CD14-positive monocyte (primary cell): Measurements from ENCODE around the gene SH2B2. TPM values are rescaled to one million over a fixed set of nuclear protein-coding genes. Genes with fewer than 3 reads are reported as not detected.

Source experiments
- DNase-seq, 3 donors: peaks; one replicate each; pipeline ENCODE4 v3.0.0-alpha.2; 2011 to 2022
- H2AFZ ChIP-seq: 2 replicates; pipeline ENCODE4 v1.6.0; 2012; ENCODE audit warnings: mild to moderate bottlenecking, low read depth, low read length, inconsistent platforms; ENCODE audit not compliant: insufficient read depth, poor library complexity, severe bottlenecking
- H3K27ac ChIP-seq, 2 donors: 1 replicate in 1 of 2; 2 replicates in 1 of 2; pipeline ENCODE4 v1.5.1; 2012 to 2013; ENCODE audit warnings: low read length in 2 of 2, control low read depth in 1 of 2, inconsistent platforms in 1 of 2, low read depth in 1 of 2, mild to moderate bottlenecking in 1 of 2
- H3K27me3 ChIP-seq, 2 donors: one replicate each; pipeline versions ENCODE4 v1.6.0 to v1.6.1; 2011 to 2013; ENCODE audit warnings: low read length in 2 of 2; ENCODE audit not compliant: control insufficient read depth in 2 of 2, insufficient read depth in 2 of 2
- H3K36me3 ChIP-seq, 2 donors: replicated peaks in 1 of 2; 1 replicate in 1 of 2; 2 replicates in 1 of 2; pipeline versions ENCODE4 v1.5.1 to v1.6.1; 2012 to 2013; ENCODE audit warnings: low read length in 2 of 2, control low read depth in 1 of 2, inconsistent platforms in 1 of 2, mild to moderate bottlenecking in 1 of 2; ENCODE audit not compliant: insufficient read depth in 2 of 2, control insufficient read depth in 1 of 2
- H3K4me1 ChIP-seq, 2 donors: 1 replicate in 1 of 2; 2 replicates in 1 of 2; pipeline versions ENCODE4 v1.5.1 to v1.6.1; 2012 to 2013; ENCODE audit warnings: low read length in 2 of 2, control low read depth in 1 of 2, inconsistent platforms in 1 of 2, mild to moderate bottlenecking in 1 of 2, moderate library complexity in 1 of 2; ENCODE audit not compliant: insufficient read depth in 2 of 2, control insufficient read depth in 1 of 2
- H3K4me2 ChIP-seq: replicated peaks from 2 replicates; pipeline ENCODE3; 2012; ENCODE audit warnings: low read length, moderate library complexity, mild to moderate bottlenecking; ENCODE audit not compliant: poor library complexity, severe bottlenecking; ENCODE audit errors: extremely low read depth
- H3K4me3 ChIP-seq, 3 experiments: fragments of 200-600 bp in 1 of 3; sonication (generic) in 1 of 3; replicated peaks in 1 of 3; 1 replicate in 2 of 3; 2 replicates in 1 of 3; pipeline ENCODE4 v1.5.1; 2011 to 2013; ENCODE audit warnings: low read length in 3 of 3, mild to moderate bottlenecking in 3 of 3, control low read depth in 2 of 3, low read depth in 2 of 3, inconsistent platforms in 1 of 3, moderate library complexity in 1 of 3
- H3K79me2 ChIP-seq: 2 replicates; pipeline ENCODE4 v1.6.0; 2012; ENCODE audit warnings: mild to moderate bottlenecking, control low read depth, inconsistent platforms, low read length, moderate library complexity; ENCODE audit not compliant: insufficient read depth
- H3K9ac ChIP-seq: 2 replicates; pipeline ENCODE4 v1.6.0; 2017; ENCODE audit warnings: low read length, mild to moderate bottlenecking; ENCODE audit not compliant: insufficient read depth, poor library complexity, severe bottlenecking
- H3K9me3 ChIP-seq, 2 donors: replicated peaks in 1 of 2; 1 replicate in 1 of 2; 2 replicates in 1 of 2; pipeline versions ENCODE4 v1.5.1 to v1.6.1; 2012 to 2013; ENCODE audit warnings: low read length in 2 of 2, control low read depth in 1 of 2; ENCODE audit not compliant: control insufficient read depth in 1 of 2, insufficient read depth in 1 of 2
- H4K20me1 ChIP-seq: 2 replicates; pipeline ENCODE4 v1.6.0; 2012; ENCODE audit warnings: mild to moderate bottlenecking, low read length, control low read depth, moderate library complexity; ENCODE audit not compliant: insufficient read depth
- H3K27ac Mint-ChIP-seq, 7 donors: one replicate each; pipeline ENCODE4 v1.8.0; 2020; ENCODE audit warnings: mild to moderate bottlenecking in 7 of 7, mixed read lengths in 7 of 7, moderate library complexity in 6 of 7, inconsistent platforms in 2 of 7
- H3K27me3 Mint-ChIP-seq, 3 donors: one replicate each; pipeline ENCODE4 v1.8.0; 2021 to 2022; ENCODE audit warnings: low read depth in 3 of 3, mild to moderate bottlenecking in 3 of 3, mixed read lengths in 3 of 3, moderate library complexity in 3 of 3, inconsistent platforms in 1 of 3
- H3K36me3 Mint-ChIP-seq, 2 donors: one replicate each; pipeline ENCODE4 v1.8.0; 2020; ENCODE audit warnings: mixed read lengths in 2 of 2, inconsistent platforms in 1 of 2, mild to moderate bottlenecking in 1 of 2
- H3K4me1 Mint-ChIP-seq: one replicate; pipeline ENCODE4 v1.8.0; 2020; ENCODE audit warnings: mild to moderate bottlenecking, mixed read lengths
- H3K4me3 Mint-ChIP-seq, 2 donors: one replicate each; pipeline ENCODE4 v1.8.0; 2020; ENCODE audit warnings: mild to moderate bottlenecking in 2 of 2, mixed read lengths in 2 of 2, moderate library complexity in 1 of 2
- H3K9me3 Mint-ChIP-seq, 7 donors: one replicate each; pipeline ENCODE4 v1.8.0; 2020 to 2022; ENCODE audit warnings: mixed read lengths in 7 of 7, mild to moderate bottlenecking in 6 of 7, moderate library complexity in 6 of 7, inconsistent platforms in 2 of 7
- WGBS: methylation state at CpG from one replicate; pipeline ENCODE4 v1.1.5; 2013; ENCODE audit warnings: missing lambda C conversion rate; ENCODE audit not compliant: insufficient coverage; 5-methylcytosine and 5-hydroxymethylcytosine counted together
- intact Hi-C, 2 donors: fragments of 100-400 bp; cut with micrococcal nuclease; formaldehyde crosslinking; loops; one replicate each; pipeline versions ENCODE4 v1.15.0 to v1.15.1; 2023
- polyA plus RNA-seq, 3 donors: library from polyadenylated mRNA; depleted of rRNA in 1 of 3; unstranded in 2 of 3; stranded (reverse) in 1 of 3; fragments of 300-500 nt in 2 of 3; fragments of >200 nt in 1 of 3; fragmentation: Illumina TruSeq in 2 of 3; gene quantifications; 1 replicate in 2 of 3; 2 replicates in 1 of 3; pipeline ENCODE4 v1.2.3, GENCODE V29; 2012 to 2021
- TF ChIP-seq, protein P1 (sequence below): fragments of 200-600 bp; IDR thresholded peaks from one replicate; pipeline ENCODE4 v1.8.0; 2022; ENCODE audit warnings: antibody characterized with exemption, mild to moderate bottlenecking

SH2B2 gene
- polyA plus RNA-seq, 3 donors = 3.8 to 26.3 (median 4.7) TPM

DNA sequence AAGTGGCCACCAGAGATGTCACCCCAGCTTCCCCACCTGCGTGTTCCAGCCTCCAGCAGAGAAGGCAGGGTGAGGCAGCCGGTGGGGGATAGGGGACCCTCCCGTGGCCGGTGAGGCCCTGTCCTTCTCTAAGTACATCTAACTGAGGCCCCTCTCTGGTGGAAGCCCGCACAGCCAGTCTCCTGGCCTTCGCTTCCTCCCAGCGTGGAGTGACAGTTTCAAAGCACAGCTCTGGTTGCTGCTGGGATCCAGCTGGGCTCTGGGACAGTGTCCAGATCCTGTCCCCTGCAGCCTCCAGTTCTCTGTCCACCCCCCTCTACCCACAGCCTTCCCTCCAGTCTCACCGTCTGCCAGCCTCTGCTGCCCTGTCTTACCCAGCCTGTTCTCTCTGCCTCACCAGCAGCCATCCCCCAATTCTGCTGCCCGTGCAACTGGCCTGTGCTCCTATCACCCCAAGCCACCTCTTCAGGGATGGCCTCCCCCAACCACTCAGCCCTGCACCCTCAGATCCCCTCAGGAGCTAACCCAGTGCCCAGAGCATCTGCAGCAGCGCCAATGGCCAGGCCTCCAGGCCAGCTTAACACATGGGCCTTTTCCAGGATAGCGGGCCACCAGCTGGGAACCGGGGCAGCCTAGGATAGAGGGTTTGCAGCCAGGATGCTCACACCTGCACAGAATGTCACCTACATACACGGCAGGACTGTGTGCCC, 16.3 kb upstream of the SH2B2 start:
- H3K4me1 Mint-ChIP-seq = peaks cover 2% of the 10 kb centered on the region
- TF ChIP-seq, protein P1, sequence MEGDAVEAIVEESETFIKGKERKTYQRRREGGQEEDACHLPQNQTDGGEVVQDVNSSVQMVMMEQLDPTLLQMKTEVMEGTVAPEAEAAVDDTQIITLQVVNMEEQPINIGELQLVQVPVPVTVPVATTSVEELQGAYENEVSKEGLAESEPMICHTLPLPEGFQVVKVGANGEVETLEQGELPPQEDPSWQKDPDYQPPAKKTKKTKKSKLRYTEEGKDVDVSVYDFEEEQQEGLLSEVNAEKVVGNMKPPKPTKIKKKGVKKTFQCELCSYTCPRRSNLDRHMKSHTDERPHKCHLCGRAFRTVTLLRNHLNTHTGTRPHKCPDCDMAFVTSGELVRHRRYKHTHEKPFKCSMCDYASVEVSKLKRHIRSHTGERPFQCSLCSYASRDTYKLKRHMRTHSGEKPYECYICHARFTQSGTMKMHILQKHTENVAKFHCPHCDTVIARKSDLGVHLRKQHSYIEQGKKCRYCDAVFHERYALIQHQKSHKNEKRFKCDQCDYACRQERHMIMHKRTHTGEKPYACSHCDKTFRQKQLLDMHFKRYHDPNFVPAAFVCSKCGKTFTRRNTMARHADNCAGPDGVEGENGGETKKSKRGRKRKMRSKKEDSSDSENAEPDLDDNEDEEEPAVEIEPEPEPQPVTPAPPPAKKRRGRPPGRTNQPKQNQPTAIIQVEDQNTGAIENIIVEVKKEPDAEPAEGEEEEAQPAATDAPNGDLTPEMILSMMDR = no peak
- intact Hi-C loops = loop anchor here in 1 of 2 donors (10.0 kb wide), 1 partner anchor 906 kb away; the partner anchor contains the start of gene COL26A1
- Histone ChIP-seq H3K79me2 (no peaks in the 10 kb centered on the region), H3K4me2 (no peak overlapping the region), H3K9ac (no peak overlapping the region), H3K36me3 (no peaks in the 10 kb centered on the region), H3K27ac (no peak overlapping the region), H3K27me3 (no peaks in the 10 kb centered on the region), H3K9me3 (no peaks in the 10 kb centered on the region), H4K20me1 (no peaks in the 10 kb centered on the region), H3K4me1 (no peaks in the 10 kb centered on the region), H3K4me3 (no peak overlapping the region), H2AFZ (no peak overlapping the region)
- peaks cover 0 to 2% of the 10 kb centered on the region in 2 donors for H3K36me3 Mint-ChIP-seq
- 81% methylated on average over 10 of the region's 13 CpGs for WGBS
- H3K4me3 Mint-ChIP-seq = no peak overlapping the region
- peaks cover 2 to 4% (median 4%) of the 10 kb centered on the region in 3 donors for H3K27me3 Mint-ChIP-seq
- no peak for DNase-seq
- no peak overlapping the region for H3K27ac Mint-ChIP-seq
- H3K9me3 Mint-ChIP-seq = no peaks in the 10 kb centered on the region

DNA sequence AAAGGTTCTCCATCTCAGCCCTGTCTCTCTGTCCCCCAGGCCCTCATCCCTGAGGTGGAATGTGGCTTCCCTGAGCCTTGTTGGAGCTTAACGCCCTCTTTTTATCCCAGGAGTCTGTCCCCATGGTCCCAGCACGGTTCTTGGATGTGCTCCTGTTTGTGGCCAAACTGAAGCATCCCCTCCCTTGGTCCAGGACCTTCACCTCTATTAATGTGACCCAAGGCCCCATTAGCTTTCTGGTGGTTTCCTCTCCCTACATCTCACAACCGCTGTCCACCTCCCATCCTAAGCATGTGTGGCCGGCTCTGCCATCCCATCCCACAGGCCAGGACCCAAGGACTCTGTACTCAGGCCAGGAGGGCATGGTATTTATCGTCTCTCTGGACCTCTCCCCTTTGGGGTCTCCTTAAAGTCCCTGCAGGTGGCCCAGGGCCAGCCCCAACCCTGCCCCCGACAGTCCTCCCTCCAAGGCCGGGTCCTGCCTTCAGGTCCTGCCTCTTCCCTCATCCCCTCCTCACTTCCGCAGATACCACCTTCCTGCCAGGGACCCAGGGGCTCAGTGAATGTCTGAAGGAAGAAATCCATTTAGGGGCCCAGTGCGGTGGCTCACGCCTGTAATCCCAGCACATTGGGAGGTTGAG, 15.4 kb upstream of the SH2B2 start:
- no peaks in the 10 kb centered on the region for H3K4me1 ChIP-seq
- no peak overlapping the region for H3K9ac ChIP-seq
- intact Hi-C loops = loop anchor here in 1 of 2 donors (10.0 kb wide), 1 partner anchor 906 kb away; the partner anchor contains the start of gene COL26A1
- no peaks in the 10 kb centered on the region for H4K20me1 ChIP-seq
- TF ChIP-seq, protein P1 = no peak
- Mint-ChIP-seq H3K27me3 (peaks cover 2 to 4% (median 4%) of the 10 kb centered on the region in 3 donors), H3K36me3 (peaks cover 0 to 4% of the 10 kb centered on the region in 2 donors), H3K4me3 (no peak overlapping the region), H3K9me3 (no peaks in the 10 kb centered on the region), H3K27ac (no peak overlapping the region), H3K4me1 (peaks cover 2% of the 10 kb centered on the region)
- H3K9me3 ChIP-seq = no peaks in the 10 kb centered on the region
- no peak overlapping the region for H3K27ac ChIP-seq
- no peaks in the 10 kb centered on the region for H3K79me2 ChIP-seq
- H3K27me3 ChIP-seq = no peaks in the 10 kb centered on the region
- H3K4me2 ChIP-seq = no peak overlapping the region
- no peak for DNase-seq
- H3K4me3 ChIP-seq = no peak overlapping the region
- 100% methylated on average over 4 of the region's 10 CpGs for WGBS
- no peak overlapping the region for H2AFZ ChIP-seq
- no peaks in the 10 kb centered on the region for H3K36me3 ChIP-seq
